Measurements from ENCODE around the gene FHIP1B.
A peak's percentile ranks its signal among the peaks of the same experiment; 100 is the strongest.
"Not testable (repeated sequence)": the region's sequence is repeated elsewhere in the genome, so short reads cannot be mapped to it uniquely, and the experiment has no call there.

The FHIP1B gene

DNA sequence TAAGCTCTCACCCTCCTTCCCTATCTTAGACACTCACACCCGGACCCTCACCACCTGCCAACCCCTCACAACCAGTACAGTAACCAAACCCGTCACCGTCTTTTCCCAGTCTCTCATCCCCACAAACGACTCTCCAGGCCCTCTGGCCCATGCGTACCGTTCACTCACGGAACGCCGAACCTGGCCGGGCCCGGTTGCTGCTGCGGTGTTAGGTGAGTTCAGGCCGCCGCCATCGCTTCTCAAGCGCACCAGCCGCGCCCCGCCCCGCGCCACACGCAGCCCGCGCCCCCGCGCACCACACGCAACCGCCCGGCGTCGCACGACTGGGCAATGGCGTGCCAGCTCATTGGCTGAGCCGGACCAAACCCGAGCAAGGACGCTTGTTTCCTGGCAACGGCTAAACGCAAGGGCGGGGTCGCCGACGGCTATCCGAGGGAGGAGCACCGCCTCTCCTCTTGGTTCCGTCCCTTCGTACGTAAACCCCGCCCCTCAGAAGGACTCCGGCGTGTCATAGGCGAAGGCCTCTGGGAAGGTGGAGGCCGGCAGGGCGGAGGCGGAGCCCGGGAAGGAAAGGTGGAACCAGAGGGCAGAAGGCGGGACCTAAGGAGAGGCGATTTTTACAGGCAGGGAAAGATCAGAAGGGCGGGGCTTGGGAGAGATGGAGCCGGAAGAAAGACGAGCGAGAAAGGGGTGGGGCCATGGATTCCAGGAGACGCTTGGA lies at the start of gene FHIP1B:
Gene FHIP1B, minus strand, starts transcription at position 250 of the 721 bp plus-strand sequence. CDS start 10,120 bp downstream, outside the sequence.
- peak; percentile 96 to 99 (median 98) for DNase-seq

GRCh38 chr11:6283453-6284023 lies 49.1 kb upstream of the FHIP1B start:
- DNase-seq = no peak

DNA sequence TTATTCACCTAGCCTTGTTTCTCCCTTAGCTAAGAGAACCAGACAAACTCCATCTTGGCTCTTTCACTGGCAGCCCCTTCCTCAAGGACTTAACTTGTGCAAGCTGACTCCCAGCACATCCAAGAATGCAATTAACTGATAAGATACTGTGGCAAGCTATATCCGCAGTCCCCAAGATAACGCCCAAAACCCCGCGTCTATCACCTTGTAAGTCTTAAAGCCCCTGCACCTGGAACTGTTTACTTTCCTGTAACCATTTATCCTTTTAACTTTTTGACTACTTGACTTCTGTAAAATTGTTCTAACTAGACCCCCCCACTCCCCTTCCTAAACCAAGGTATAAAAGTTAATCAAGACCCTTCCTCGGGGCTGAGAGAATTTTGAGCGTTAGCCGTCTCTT lies 46.4 kb upstream of the FHIP1B start:
- not testable (repeated sequence) for DNase-seq

- DNase-seq = no peak
Observed at GRCh38 chr11:6273188-6273587, 38.8 kb upstream of the FHIP1B start.

- no peak for DNase-seq
Observed at GRCh38 chr11:6271598-6271997, 37.2 kb upstream of the FHIP1B start.

DNA sequence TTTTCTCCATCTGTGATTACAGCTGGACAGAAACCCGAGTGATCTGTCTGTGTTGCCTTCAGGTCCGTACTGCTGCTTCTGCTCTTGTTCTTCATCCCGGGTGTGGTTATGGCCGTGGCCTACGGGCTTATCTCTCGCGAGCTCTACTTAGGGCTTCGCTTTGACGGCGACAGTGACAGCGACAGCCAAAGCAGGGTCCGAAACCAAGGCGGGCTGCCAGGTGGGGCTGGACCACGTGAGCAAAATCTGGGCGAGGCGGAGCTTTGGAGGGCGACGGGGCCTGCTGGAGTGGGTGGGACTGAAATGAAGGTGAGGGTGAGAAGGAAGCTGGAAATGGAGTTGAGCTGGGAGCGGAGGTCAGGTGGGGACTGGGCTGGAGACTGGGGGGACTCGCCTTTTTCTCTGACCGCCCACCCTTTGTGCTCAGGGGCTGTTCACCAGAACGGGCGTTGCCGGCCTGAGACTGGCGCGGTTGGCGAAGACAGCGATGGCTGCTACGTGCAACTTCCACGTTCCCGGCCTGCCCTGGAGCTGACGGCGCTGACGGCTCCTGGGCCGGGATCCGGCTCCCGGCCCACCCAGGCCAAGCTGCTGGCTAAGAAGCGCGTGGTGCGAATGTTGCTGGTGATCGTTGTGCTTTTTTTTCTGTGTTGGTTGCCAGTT lies 36.3 kb upstream of the FHIP1B start:
- no peak for DNase-seq

DNA sequence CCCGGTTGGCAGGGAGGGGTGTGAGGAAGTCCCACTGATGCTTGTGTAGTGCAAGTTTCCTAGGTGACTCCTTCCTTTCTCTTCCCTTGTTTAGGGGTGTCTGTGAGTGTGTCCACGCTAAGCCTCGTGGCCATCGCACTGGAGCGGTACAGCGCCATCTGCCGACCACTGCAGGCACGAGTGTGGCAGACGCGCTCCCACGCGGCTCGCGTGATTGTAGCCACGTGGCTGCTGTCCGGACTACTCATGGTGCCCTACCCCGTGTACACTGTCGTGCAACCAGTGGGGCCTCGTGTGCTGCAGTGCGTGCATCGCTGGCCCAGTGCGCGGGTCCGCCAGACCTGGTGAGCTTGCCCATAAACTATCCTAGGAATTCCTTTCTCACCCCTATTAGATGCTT lies 35.6 kb upstream of the FHIP1B start:
- no peak for DNase-seq

GRCh38 chr11:6268820-6269219 lies 34.4 kb upstream of the FHIP1B start:
- DNase-seq = no peak

DNA sequence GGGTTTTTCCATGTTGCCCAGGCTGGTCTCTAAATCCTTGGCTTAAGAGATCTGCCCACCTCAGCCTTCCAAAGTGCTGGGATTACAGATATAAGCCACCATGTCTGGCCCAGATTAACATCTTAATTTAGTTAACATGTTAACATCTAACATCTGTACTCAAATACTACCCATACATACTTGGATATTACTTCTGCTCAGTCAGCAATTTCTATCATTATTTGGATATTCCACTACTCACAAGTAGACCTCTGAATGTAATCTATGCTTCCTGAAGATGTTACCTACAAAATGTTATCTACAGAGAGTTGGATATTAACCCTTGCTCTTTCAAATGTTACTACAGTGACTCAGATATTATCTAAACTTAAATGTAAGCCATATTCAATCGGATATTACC lies 29.2 kb upstream of the FHIP1B start:
- DNase-seq = no peak

DNA sequence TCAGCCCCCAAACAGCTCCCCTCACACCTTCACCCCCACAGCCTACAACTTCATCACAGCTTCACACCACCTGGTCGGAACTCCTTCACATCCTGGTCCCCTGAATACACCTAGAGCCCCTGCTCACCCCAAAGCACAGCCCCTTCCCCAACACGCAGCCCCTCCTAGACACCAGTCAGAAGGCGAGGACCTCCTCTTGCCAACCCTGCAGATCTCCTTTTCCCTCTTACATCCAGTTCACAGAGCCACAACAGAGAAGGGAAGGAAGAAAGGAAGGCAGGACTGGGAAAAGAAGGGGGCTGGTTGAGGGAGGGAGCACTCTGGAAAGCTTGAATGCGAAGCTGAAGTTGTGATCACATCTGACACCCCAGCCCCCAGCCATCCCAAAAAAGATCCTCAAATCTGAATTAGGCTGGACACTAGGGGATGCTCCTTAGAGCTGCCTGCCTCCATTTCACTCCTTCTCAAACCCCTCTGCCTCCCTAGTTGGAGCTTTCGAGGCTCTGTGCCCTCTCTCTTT lies 25.8 kb upstream of the FHIP1B start:
- DNase-seq = no peak

GRCh38 chr11:6258571-6259081 lies 24.2 kb upstream of the FHIP1B start:
- no peak for DNase-seq

DNA sequence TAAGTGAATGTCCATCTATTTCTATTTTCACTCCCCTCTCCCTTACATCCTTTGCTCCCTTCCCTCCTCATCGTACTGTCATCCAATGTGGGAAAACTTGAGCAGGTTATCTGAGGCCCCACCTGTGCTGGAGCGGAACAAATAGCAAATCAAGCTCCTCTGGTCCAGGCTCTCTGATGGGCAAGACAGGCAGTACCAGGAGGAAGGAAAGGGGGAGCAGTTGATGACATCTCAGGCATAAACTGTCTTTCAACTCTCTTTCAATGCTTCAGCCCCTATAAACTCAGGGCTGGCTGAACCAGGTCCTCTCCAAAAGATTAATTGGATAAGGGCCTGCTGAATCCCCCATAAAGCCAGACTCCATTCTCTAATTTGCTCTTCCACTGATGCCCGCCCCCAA lies 23.7 kb upstream of the FHIP1B start:
- no peak for DNase-seq

DNA sequence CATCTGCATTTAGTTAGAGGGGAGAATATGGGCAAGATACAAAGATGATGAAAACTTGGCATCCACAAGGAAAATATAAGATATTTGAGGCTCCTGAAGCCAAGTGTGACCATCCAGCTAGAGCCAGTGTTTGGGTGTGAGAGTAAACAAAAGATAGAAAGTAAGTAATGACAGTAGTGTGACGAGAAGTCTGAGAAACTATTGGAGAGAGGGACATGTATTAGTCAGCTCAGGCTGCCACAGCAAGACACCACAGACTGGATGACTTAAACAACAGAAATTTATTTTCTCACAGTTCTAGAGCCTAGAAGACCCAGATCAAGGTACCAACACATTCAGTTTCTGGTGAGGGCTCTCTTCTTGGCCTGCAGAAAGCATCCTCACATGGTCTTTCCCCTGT lies 18.8 kb upstream of the FHIP1B start:
- DNase-seq = no peak

DNA sequence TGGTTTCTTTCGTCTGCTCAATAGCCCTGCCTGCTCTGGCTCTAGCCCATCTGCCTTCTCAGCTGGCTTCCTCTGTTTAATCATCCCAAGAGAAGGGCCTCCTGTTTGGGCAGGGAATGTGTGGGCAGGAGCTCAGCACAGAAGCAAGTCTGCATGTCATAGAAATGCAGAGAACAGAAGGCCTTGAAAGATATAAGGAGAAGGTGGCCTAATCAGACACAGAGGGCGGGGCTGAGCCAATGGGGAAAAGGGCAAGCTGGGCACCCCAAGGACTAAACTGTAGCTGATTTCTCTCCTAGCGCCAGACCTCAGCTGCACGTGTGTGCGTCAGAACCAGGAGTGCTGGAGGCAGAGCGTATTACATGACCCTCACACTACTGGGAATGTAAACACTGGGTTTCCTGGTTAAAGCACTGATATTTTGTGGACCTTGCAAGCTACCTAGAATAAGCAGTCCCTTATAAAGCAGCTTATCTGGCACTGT lies 17.6 kb upstream of the FHIP1B start:
- no peak for DNase-seq

DNA sequence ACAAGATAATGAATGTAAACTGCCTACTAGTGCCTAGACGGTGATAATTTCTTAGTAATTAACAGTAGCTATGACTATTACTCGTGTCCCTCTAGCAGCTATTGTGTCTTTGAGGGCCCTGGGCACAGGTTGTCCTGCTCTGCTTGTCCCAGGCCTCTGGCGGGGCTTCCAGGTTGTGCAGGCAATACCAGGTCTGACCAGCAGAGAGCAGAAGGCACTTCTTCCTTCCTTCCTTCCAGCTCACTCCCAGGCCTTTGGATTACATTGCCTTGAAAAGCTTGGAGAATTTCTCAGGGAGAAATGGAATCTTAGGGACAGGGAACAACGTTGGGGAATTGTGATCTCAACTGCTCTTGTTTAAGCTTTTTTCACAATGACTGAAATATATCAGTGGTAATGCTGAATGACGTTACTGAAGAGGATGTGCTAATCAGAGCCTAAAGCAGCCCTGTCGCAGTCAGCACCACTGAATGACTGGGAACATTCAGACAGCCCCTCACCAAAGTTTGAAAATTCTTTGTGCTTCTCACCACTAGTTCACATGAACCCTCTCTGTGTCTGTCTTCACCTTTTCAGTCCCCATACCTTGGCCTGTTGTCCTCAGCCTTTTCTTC lies 16.8 kb upstream of the FHIP1B start:
- DNase-seq = peak in 2 of 4 experiments; percentile 15 to 39

GRCh38 chr11:6249770-6250555 lies 15.5 kb upstream of the FHIP1B start:
- DNase-seq = no peak

DNA sequence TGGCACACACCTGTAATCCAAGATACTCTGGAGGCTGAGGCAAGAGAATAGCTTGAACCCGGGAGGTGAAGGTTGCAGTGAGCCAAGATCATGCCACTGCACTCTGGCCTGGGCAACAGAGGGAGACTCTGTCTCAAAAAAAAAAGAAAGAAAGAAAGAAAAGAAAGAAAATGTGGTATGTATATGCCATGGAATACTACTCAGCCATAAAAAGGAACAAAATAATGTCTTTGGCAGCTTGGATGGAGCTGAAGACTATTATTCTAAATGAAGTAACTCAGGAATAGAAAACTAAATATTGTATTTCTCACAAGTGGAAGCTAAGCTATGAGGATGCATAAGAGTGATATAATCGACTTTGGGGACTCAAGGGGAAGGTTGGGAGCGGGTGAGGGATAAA lies 14.5 kb upstream of the FHIP1B start:
- not testable (repeated sequence) for DNase-seq

DNA sequence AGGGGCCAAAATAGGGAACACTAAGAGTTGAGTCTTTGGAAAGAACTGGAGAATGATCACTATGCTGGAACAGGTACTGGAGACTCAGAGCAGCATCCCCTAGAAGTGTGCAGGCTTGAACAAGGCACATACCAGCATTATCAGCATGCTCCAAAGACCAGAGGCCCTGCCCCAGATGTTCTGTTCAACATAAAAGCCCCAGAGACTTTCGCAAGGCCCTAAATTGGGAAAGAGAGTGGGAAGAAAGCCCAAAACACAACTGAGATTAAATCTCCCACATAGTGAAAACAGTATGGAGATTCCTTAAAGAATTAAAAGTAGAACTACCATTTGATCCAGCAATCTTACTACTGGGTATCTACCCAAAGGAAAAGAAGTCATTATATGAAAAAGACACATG lies 13.8 kb upstream of the FHIP1B start:
- no peak for DNase-seq

- DNase-seq = no peak
Observed at GRCh38 chr11:6245536-6245935, 11.1 kb upstream of the FHIP1B start.

DNA sequence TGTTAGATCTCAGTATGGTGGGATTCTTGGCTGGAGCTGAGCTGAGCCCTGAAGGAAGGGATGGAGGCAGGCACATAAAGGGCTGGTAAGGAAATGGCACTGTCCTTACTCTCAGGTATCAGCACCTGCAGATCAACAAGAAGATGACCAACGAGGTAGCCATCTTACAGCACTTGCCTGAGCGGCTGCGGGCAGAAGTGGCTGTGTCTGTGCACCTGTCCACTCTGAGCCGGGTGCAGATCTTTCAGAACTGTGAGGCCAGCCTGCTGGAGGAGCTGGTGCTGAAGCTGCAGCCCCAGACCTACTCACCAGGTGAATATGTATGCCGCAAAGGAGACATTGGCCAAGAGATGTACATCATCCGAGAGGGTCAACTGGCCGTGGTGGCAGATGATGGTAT lies 6.9 kb upstream of the FHIP1B start:
- no peak for DNase-seq

DNA sequence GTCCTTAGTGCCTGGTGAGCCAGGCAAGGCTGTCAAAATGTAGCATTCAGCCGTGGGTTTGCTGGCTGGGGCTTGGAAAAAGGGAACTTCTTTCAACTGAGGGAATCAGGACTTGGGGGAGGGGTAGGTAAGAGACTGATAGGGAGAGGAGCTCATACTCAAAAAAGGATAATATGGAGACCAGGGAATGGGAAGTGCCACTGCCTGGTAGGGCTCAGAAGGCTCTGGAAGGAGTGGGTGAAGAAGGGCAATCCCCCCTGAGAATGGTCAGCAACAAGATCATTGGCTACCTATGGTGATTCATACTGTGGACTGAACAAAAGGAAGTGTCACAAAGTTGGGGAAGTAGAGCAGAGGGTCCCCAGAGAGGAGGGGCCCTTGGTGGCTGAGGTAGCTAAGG lies 6.3 kb upstream of the FHIP1B start:
- DNase-seq = no peak

DNA sequence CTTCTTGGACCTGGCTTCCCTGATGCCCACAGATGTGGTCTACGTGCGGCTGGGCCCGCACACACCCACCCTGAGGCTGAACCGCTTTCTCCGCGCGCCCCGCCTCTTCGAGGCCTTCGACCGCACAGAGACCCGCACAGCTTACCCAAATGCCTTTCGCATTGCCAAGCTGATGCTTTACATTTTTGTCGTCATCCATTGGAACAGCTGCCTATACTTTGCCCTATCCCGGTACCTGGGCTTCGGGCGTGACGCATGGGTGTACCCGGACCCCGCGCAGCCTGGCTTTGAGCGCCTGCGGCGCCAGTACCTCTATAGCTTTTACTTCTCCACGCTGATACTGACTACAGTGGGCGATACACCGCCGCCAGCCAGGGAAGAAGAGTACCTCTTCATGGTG lies 5.7 kb upstream of the FHIP1B start:
- DNase-seq = no peak

Measured in activated CD4-positive, CD25-positive, alpha-beta regulatory T cell (primary cell).